Vagina (tissue), 2 donors: ENCODE measurements around the gene RFX8.

Experiments used
- POLR2A ChIP-seq, 2 donors: fragments of 450-650 bp; IDR thresholded peaks; one replicate each; pipeline ENCODE4 v1.6.1; 2017; ENCODE audit warnings: antibody characterized with exemption in 2 of 2, mild to moderate bottlenecking in 2 of 2, moderate library complexity in 2 of 2
- POLR2AphosphoS5 ChIP-seq, 2 donors: sonication (generic); formaldehyde crosslinking; IDR thresholded peaks; one replicate each; pipeline ENCODE4 v1.9.0; 2017; ENCODE audit warnings: antibody characterized with exemption in 2 of 2, mild to moderate bottlenecking in 2 of 2, low read depth in 1 of 2; ENCODE audit not compliant: insufficient read depth in 1 of 2
- TF ChIP-seq, protein P1 (sequence below), 3 experiments: fragments of 450-650 bp in 2 of 3; fragments of 200-600 bp in 1 of 3; sonication (generic) in 1 of 3; IDR thresholded peaks; one replicate each; pipeline ENCODE4 v1.5.1; 2017 to 2019; ENCODE audit warnings: antibody characterized with exemption in 3 of 3, mild to moderate bottlenecking in 2 of 3, moderate library complexity in 2 of 3

- TF ChIP-seq, protein P1, sequence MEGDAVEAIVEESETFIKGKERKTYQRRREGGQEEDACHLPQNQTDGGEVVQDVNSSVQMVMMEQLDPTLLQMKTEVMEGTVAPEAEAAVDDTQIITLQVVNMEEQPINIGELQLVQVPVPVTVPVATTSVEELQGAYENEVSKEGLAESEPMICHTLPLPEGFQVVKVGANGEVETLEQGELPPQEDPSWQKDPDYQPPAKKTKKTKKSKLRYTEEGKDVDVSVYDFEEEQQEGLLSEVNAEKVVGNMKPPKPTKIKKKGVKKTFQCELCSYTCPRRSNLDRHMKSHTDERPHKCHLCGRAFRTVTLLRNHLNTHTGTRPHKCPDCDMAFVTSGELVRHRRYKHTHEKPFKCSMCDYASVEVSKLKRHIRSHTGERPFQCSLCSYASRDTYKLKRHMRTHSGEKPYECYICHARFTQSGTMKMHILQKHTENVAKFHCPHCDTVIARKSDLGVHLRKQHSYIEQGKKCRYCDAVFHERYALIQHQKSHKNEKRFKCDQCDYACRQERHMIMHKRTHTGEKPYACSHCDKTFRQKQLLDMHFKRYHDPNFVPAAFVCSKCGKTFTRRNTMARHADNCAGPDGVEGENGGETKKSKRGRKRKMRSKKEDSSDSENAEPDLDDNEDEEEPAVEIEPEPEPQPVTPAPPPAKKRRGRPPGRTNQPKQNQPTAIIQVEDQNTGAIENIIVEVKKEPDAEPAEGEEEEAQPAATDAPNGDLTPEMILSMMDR (IDR thresholded peaks at IDR 0.05) = no peak
- TF ChIP-seq POLR2A (IDR thresholded peaks at IDR 0.05) (no peak), POLR2AphosphoS5 (IDR thresholded peaks at IDR 0.05; ENCODE audit: insufficient read depth in 1 of 2, low read depth in 1 of 2) (no peak)
Measured at GRCh38 chr2:101401326-101401665, 73.6 kb downstream of the RFX8 start.
